K562 (cell line): ENCODE measurements around the gene PSMD1. TPM values are rescaled to one million over a fixed set of nuclear protein-coding genes. Genes with fewer than 3 reads are reported as not detected.

ENCODE experiments used
- CEBPB ChIP-seq: fragments of 450-650 bp; IDR thresholded peaks from 2 replicates; pipeline ENCODE4 v1.6.1; 2016; ENCODE audit warnings: missing genetic modification characterization, missing compliant biosample characterization
- CHD1 ChIP-seq: fragments of 200-600 bp; sonication (generic); IDR thresholded peaks from one replicate; pipeline ENCODE4 v1.6.1; 2012; ENCODE audit warnings: mild to moderate bottlenecking, moderate library complexity, low read length, inconsistent platforms
- EHMT2 ChIP-seq: fragments of 450-650 bp; IDR thresholded peaks from 2 replicates; pipeline ENCODE4 v1.6.1; 2018; ENCODE audit warnings: antibody characterized with exemption
- FIP1L1 ChIP-seq: fragments of 200-400 bp; formaldehyde crosslinking; IDR thresholded peaks from 2 replicates; pipeline ENCODE4 v1.6.1; 2018; ENCODE audit warnings: mild to moderate bottlenecking, low read depth, low read length; ENCODE audit not compliant: poor library complexity, severe bottlenecking
- GABPB1 ChIP-seq: sonication (generic); formaldehyde crosslinking; IDR thresholded peaks from 2 replicates; pipeline ENCODE4 v1.8.0; 2022; ENCODE audit warnings: mild to moderate bottlenecking, missing genetic modification reagents
- GTF2E2 ChIP-seq: fragments of 200-800 bp; sonication (Bioruptor generic); IDR thresholded peaks from 2 replicates; pipeline ENCODE4 v1.6.1; 2016; ENCODE audit warnings: missing genetic modification characterization, missing compliant biosample characterization
- GTF2F1 ChIP-seq: IDR thresholded peaks from 2 replicates; pipeline ENCODE4 v1.6.1; 2011; ENCODE audit warnings: low read depth, low read length, improper control_type of control experiment
- KAT2B ChIP-seq: IDR thresholded peaks from one replicate; pipeline ENCODE4 v1.6.1; 2012; ENCODE audit warnings: low read depth, mild to moderate bottlenecking, control low read depth, inconsistent platforms, low read length, moderate library complexity
- MCM3 ChIP-seq: fragments of 450-650 bp; IDR thresholded peaks from 2 replicates; pipeline ENCODE4 v1.6.1; 2016
- PCBP1 ChIP-seq: fragments of 200-400 bp; formaldehyde crosslinking; IDR thresholded peaks from 2 replicates; pipeline ENCODE4 v1.6.1; 2018; ENCODE audit warnings: mild to moderate bottlenecking, low read depth, low read length; ENCODE audit not compliant: poor library complexity, severe bottlenecking
- RBM17 ChIP-seq: fragments of 200-400 bp; formaldehyde crosslinking; IDR thresholded peaks from 2 replicates; pipeline ENCODE4 v1.6.1; 2017; ENCODE audit warnings: low read depth, mild to moderate bottlenecking, low read length, borderline replicate concordance
- SMAD2 ChIP-seq: fragments of 150-350 bp; IDR thresholded peaks from 2 replicates; pipeline ENCODE4 v1.6.1; 2014; ENCODE audit warnings: low read depth, mild to moderate bottlenecking, low read length
- SMARCA4 ChIP-seq: fragments of 450-650 bp; IDR thresholded peaks from 2 replicates; pipeline ENCODE4 v1.6.1; 2016
- SOX6 ChIP-seq: fragments of 450-650 bp; IDR thresholded peaks from 2 replicates; pipeline ENCODE4 v1.6.1; 2014; ENCODE audit warnings: mild to moderate bottlenecking
- TAF1 ChIP-seq: IDR thresholded peaks from 2 replicates; pipeline ENCODE4 v1.6.1; 2011; ENCODE audit warnings: mild to moderate bottlenecking, low read length, moderate library complexity; ENCODE audit not compliant: insufficient read depth, control insufficient read depth, severe bottlenecking; ENCODE audit errors: extremely low read depth
- ZBED1 ChIP-seq: IDR thresholded peaks from 2 replicates; pipeline ENCODE4 v1.6.1; 2014
- ZFX ChIP-seq: sonication (generic); formaldehyde crosslinking; IDR thresholded peaks from 2 replicates; pipeline ENCODE4 v1.8.0; 2022; ENCODE audit warnings: mild to moderate bottlenecking, missing genetic modification reagents, moderate library complexity
- ZNF140 ChIP-seq: fragments of 250-450 bp; sonication (Bioruptor Pico); IDR thresholded peaks from 2 replicates; pipeline ENCODE4 v1.8.0; 2021; ENCODE audit warnings: moderate library complexity, mild to moderate bottlenecking, inconsistent platforms
- ZNF212 ChIP-seq: fragments of 450-650 bp; formaldehyde crosslinking; IDR thresholded peaks from 2 replicates; pipeline ENCODE4 v1.4.0; 2020; ENCODE audit warnings: mild to moderate bottlenecking
- ZNF699 ChIP-seq: fragments of 250-450 bp; sonication (Bioruptor Pico); IDR thresholded peaks from 2 replicates; pipeline ENCODE4 v1.8.0; 2021; ENCODE audit warnings: mild to moderate bottlenecking, moderate library complexity; ENCODE audit not compliant: insufficient replicate concordance
- polyA plus RNA-seq, 8 experiments: library from polyadenylated mRNA; depleted of rRNA in 4 of 8; stranded (reverse) in 5 of 8; unstranded in 3 of 8; fragments of >200 nt; fragmentation: Nextera tagmentation in 2 of 8; fragmentation: Illumina TruSeq in 1 of 8; extraction: Ambion mirVana in 2 of 8; extraction: Trizol in 1 of 8; gene quantifications; 2 replicates each; pipeline versions ENCODE4 v1.2.1 to v1.2.3, GENCODE V29; 2011 to 2014; ENCODE audit warnings: inconsistent platforms in 1 of 8, missing spikeins in 1 of 8
- total RNA-seq, 7 experiments: library from RNA; depleted of rRNA in 6 of 7; stranded (reverse); fragments of >200 nt in 6 of 7; fragmentation: Illumina TruSeq in 2 of 7; extraction: Trizol in 2 of 7; gene quantifications; 2 replicates each; pipeline versions ENCODE4 v1.2.1 to v1.2.3, GENCODE V29; 2011 to 2021; ENCODE audit warnings: low replicate concordance in 1 of 7
- TF ChIP-seq, protein P1 (sequence below), 3 experiments: IDR thresholded peaks in 2 of 3; conservative IDR thresholded peaks in 1 of 3; 2 replicates each; pipeline ENCODE4 v1.5.1; 2011 to 2012; ENCODE audit warnings: low read length in 3 of 3, mild to moderate bottlenecking in 3 of 3, control low read depth in 2 of 3, improper control_type of control experiment in 1 of 3, inconsistent platforms in 1 of 3, low read depth in 1 of 3, mixed read lengths in 1 of 3, moderate library complexity in 1 of 3; ENCODE audit not compliant: insufficient read depth in 2 of 3
- TF ChIP-seq, protein P2 (sequence below): sonication (generic); formaldehyde crosslinking; IDR thresholded peaks from 2 replicates; pipeline ENCODE4 v1.8.1; 2022; ENCODE audit warnings: missing genetic modification reagents
- TF ChIP-seq, protein P3 (sequence below): sonication (generic); formaldehyde crosslinking; IDR thresholded peaks from 2 replicates; pipeline ENCODE4 v1.9.0; 2022; ENCODE audit warnings: mild to moderate bottlenecking, missing genetic modification reagents
- TF ChIP-seq, protein P4 (sequence below), 2 experiments: fragments of 450-650 bp in 1 of 2; IDR thresholded peaks; 2 replicates each; pipeline ENCODE4 v1.6.1; 2011 to 2017; ENCODE audit warnings: low read depth in 2 of 2, antibody characterized with exemption in 1 of 2, borderline replicate concordance in 1 of 2, low read length in 1 of 2, mild to moderate bottlenecking in 1 of 2, mixed read lengths in 1 of 2; ENCODE audit not compliant: control insufficient read depth in 1 of 2

PSMD1 gene
- total and polyA plus RNA-seq, 9 of the 15 experiments (the other 6 are each of a cell fraction or from before 2014, with no cell fraction given), result 100 to 257 (median 147) TPM

DNA sequence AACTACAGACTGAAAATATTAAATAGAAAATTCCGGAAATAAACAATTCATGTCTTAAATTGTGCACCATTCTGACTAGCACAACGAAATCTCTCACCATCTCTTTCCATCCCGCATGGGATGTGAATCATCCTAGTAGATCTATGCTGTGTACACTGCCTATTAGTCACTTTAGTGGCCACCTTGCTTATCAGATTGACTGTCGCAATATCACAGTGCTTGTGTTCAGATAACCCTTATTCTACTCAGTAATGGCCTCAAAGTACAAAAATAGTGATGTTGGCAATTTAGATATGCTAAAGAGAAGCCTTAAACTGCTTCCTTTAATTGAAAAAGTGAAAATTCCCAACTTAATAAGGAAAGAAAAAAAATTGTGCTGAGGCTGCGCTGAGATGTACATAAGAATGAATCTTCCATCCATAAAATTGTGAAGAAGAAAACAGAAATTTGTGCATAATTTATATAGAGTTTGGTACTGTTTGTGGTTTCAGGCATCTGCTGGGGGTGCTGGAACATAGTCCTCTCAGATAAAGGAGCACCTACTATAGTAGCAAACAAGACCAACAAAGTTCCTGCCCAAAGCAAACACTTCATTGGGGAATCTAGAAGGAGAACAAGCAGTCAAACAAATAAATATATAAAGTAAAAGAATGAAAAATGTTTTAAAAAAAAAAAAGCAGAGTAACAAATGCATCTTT, 12.0 kb downstream of the PSMD1 start (continued):
- TF ChIP-seq ZNF212 (CRISPR knock-in tag), result no peak
- TF ChIP-seq, protein P1, sequence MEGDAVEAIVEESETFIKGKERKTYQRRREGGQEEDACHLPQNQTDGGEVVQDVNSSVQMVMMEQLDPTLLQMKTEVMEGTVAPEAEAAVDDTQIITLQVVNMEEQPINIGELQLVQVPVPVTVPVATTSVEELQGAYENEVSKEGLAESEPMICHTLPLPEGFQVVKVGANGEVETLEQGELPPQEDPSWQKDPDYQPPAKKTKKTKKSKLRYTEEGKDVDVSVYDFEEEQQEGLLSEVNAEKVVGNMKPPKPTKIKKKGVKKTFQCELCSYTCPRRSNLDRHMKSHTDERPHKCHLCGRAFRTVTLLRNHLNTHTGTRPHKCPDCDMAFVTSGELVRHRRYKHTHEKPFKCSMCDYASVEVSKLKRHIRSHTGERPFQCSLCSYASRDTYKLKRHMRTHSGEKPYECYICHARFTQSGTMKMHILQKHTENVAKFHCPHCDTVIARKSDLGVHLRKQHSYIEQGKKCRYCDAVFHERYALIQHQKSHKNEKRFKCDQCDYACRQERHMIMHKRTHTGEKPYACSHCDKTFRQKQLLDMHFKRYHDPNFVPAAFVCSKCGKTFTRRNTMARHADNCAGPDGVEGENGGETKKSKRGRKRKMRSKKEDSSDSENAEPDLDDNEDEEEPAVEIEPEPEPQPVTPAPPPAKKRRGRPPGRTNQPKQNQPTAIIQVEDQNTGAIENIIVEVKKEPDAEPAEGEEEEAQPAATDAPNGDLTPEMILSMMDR (IDR thresholded peaks at IDR 0.05 in 2 of 3, conservative IDR thresholded peaks at IDR 0.05 in 1 of 3; ENCODE audit: insufficient read depth in 2 of 3, low read depth in 1 of 3, low read length in 3 of 3), result no peak
- TF ChIP-seq, protein P2, sequence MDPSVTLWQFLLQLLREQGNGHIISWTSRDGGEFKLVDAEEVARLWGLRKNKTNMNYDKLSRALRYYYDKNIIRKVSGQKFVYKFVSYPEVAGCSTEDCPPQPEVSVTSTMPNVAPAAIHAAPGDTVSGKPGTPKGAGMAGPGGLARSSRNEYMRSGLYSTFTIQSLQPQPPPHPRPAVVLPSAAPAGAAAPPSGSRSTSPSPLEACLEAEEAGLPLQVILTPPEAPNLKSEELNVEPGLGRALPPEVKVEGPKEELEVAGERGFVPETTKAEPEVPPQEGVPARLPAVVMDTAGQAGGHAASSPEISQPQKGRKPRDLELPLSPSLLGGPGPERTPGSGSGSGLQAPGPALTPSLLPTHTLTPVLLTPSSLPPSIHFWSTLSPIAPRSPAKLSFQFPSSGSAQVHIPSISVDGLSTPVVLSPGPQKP, result no peak
- TF ChIP-seq ZFX (CRISPR knock-in tag), result no peak
- TF ChIP-seq GABPB1 (CRISPR knock-in tag), result no peak
- TF ChIP-seq CEBPB (tag), result peak; percentile 58; the same call in 1 of the 2 replicates
- TF ChIP-seq PCBP1, result no peak
- no peak for TF ChIP-seq KAT2B
- TF ChIP-seq SOX6, result peak; percentile 42; the same call in 1 of the 2 replicates
- TF ChIP-seq SMARCA4, result peak; percentile 78
- no peak for TF ChIP-seq MCM3
- TF ChIP-seq TAF1, result no peak
- TF ChIP-seq GTF2F1, result no peak
- TF ChIP-seq ZNF699, result no peak
- TF ChIP-seq SMAD2, result no peak
- TF ChIP-seq, protein P3, sequence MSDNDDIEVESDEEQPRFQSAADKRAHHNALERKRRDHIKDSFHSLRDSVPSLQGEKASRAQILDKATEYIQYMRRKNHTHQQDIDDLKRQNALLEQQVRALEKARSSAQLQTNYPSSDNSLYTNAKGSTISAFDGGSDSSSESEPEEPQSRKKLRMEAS (CRISPR knock-in tag), result no peak
- no peak for TF ChIP-seq CHD1
- no peak for TF ChIP-seq GTF2E2 (tag)
- no peak for TF ChIP-seq RBM17
- no peak for TF ChIP-seq EHMT2
- TF ChIP-seq, protein P4, sequence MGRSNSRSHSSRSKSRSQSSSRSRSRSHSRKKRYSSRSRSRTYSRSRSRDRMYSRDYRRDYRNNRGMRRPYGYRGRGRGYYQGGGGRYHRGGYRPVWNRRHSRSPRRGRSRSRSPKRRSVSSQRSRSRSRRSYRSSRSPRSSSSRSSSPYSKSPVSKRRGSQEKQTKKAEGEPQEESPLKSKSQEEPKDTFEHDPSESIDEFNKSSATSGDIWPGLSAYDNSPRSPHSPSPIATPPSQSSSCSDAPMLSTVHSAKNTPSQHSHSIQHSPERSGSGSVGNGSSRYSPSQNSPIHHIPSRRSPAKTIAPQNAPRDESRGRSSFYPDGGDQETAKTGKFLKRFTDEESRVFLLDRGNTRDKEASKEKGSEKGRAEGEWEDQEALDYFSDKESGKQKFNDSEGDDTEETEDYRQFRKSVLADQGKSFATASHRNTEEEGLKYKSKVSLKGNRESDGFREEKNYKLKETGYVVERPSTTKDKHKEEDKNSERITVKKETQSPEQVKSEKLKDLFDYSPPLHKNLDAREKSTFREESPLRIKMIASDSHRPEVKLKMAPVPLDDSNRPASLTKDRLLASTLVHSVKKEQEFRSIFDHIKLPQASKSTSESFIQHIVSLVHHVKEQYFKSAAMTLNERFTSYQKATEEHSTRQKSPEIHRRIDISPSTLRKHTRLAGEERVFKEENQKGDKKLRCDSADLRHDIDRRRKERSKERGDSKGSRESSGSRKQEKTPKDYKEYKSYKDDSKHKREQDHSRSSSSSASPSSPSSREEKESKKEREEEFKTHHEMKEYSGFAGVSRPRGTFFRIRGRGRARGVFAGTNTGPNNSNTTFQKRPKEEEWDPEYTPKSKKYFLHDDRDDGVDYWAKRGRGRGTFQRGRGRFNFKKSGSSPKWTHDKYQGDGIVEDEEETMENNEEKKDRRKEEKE (IDR thresholded peaks at IDR 0.05; ENCODE audit: borderline replicate concordance in 1 of 2, control insufficient read depth in 1 of 2, low read depth in 2 of 2, low read length in 1 of 2), result no peak
- no peak for TF ChIP-seq FIP1L1
- no peak for TF ChIP-seq ZNF140 (CRISPR knock-in tag)
- TF ChIP-seq ZBED1, result no peak
